Trophoblast cell (in vitro differentiated cells and primary cell): ENCODE measurements around the gene MRPL34. TPM values are rescaled to one million over a fixed set of nuclear protein-coding genes. Genes with fewer than 3 reads are reported as not detected.

Experiments used
- DNase-seq, 2 donors: peaks; one replicate each; pipeline ENCODE4 v3.0.0-alpha.2; 2016
- H2AFZ ChIP-seq: 2 replicates; pipeline ENCODE4 v1.6.1; 2013; ENCODE audit warnings: low read length, moderate library complexity, mild to moderate bottlenecking; ENCODE audit not compliant: insufficient read depth, poor library complexity
- H2AK5ac ChIP-seq: 2 replicates; pipeline ENCODE4 v1.6.1; 2013; ENCODE audit warnings: mild to moderate bottlenecking, low read length
- H2BK120ac ChIP-seq: 2 replicates; pipeline ENCODE4 v1.6.1; 2013; ENCODE audit warnings: low read length, mild to moderate bottlenecking, moderate library complexity; ENCODE audit not compliant: insufficient read depth, poor library complexity
- H2BK12ac ChIP-seq: 2 replicates; pipeline ENCODE4 v1.6.1; 2013; ENCODE audit warnings: mild to moderate bottlenecking, low read length, moderate library complexity
- H2BK5ac ChIP-seq: 2 replicates; pipeline ENCODE4 v1.6.1; 2013; ENCODE audit warnings: low read length, low read depth, moderate library complexity, mild to moderate bottlenecking; ENCODE audit not compliant: poor library complexity
- H3K14ac ChIP-seq: 2 replicates; pipeline ENCODE4 v1.6.1; 2013; ENCODE audit warnings: mild to moderate bottlenecking, low read length
- H3K18ac ChIP-seq: 2 replicates; pipeline ENCODE4 v1.6.1; 2013; ENCODE audit warnings: mild to moderate bottlenecking, low read length
- H3K23ac ChIP-seq: 2 replicates; pipeline ENCODE4 v1.6.1; 2013; ENCODE audit warnings: low read length
- H3K27ac ChIP-seq: 2 replicates; pipeline ENCODE4 v1.5.1; 2013; ENCODE audit warnings: low read depth, mild to moderate bottlenecking, inconsistent platforms, low read length, moderate library complexity
- H3K27me3 ChIP-seq: 2 replicates; pipeline ENCODE4 v1.6.1; 2013; ENCODE audit warnings: inconsistent platforms, mild to moderate bottlenecking, low read length, moderate library complexity; ENCODE audit not compliant: insufficient read depth
- H3K36me3 ChIP-seq, 2 experiments: 1 replicate in 1 of 2; 2 replicates in 1 of 2; pipeline ENCODE4 v1.6.1; 2013; ENCODE audit warnings: low read length in 2 of 2, mild to moderate bottlenecking in 2 of 2, moderate library complexity in 1 of 2; ENCODE audit not compliant: insufficient read depth in 2 of 2, control insufficient read depth in 1 of 2
- H3K4ac ChIP-seq: 2 replicates; pipeline ENCODE4 v1.6.1; 2013; ENCODE audit warnings: low read depth, mild to moderate bottlenecking, low read length, moderate library complexity
- H3K4me1 ChIP-seq, 2 experiments: 1 replicate in 1 of 2; 2 replicates in 1 of 2; pipeline ENCODE4 v1.6.1; 2013; ENCODE audit warnings: low read length in 2 of 2, mild to moderate bottlenecking in 2 of 2, moderate library complexity in 1 of 2; ENCODE audit not compliant: insufficient read depth in 2 of 2, control insufficient read depth in 1 of 2
- H3K4me2 ChIP-seq: 2 replicates; pipeline ENCODE4 v1.6.1; 2013; ENCODE audit warnings: inconsistent platforms, mild to moderate bottlenecking, low read length, moderate library complexity
- H3K4me3 ChIP-seq: 2 replicates; pipeline ENCODE4 v1.5.1; 2013; ENCODE audit warnings: mild to moderate bottlenecking, low read depth, low read length, inconsistent platforms
- H3K79me1 ChIP-seq: one replicate; pipeline ENCODE4 v1.6.1; 2013; ENCODE audit warnings: low read length
- H3K79me2 ChIP-seq: 2 replicates; pipeline ENCODE4 v1.6.1; 2013; ENCODE audit warnings: low read length, mild to moderate bottlenecking; ENCODE audit not compliant: control insufficient read depth, insufficient read depth, poor library complexity
- H3K9ac ChIP-seq: 2 replicates; pipeline ENCODE4 v1.6.1; 2013; ENCODE audit warnings: mild to moderate bottlenecking, low read length
- H3K9me3 ChIP-seq: 2 replicates; pipeline ENCODE4 v1.6.1; 2013; ENCODE audit warnings: low read depth, mild to moderate bottlenecking, control low read depth, inconsistent platforms, low read length; ENCODE audit not compliant: insufficient read depth
- H4K12ac ChIP-seq: 2 replicates; pipeline ENCODE4 v1.6.1; 2013; ENCODE audit warnings: low read depth, mild to moderate bottlenecking, low read length, moderate library complexity
- H4K8ac ChIP-seq: 2 replicates; pipeline ENCODE4 v1.6.1; 2013; ENCODE audit warnings: low read depth, mild to moderate bottlenecking, low read length, moderate library complexity
- H4K91ac ChIP-seq: one replicate; pipeline ENCODE4 v1.6.1; 2013; ENCODE audit warnings: low read depth, mild to moderate bottlenecking, low read length, moderate library complexity
- WGBS: extraction: QIAGEN DNeasy Blood & Tissue Kit; methylation state at CpG from one replicate; pipeline ENCODE4 v1.1.7; 2013; ENCODE audit warnings: missing lambda C conversion rate; ENCODE audit not compliant: insufficient read length, insufficient coverage; ENCODE audit errors: extremely low coverage; 5-methylcytosine and 5-hydroxymethylcytosine counted together
- polyA plus RNA-seq: library from polyadenylated mRNA; stranded (reverse); fragments of 200-250 nt; gene quantifications from 2 replicates; pipeline ENCODE4 v1.2.3, GENCODE V29; 2013

Gene MRPL34
- 62.8 and 66.5 TPM in 2 replicates for polyA plus RNA-seq

DNA sequence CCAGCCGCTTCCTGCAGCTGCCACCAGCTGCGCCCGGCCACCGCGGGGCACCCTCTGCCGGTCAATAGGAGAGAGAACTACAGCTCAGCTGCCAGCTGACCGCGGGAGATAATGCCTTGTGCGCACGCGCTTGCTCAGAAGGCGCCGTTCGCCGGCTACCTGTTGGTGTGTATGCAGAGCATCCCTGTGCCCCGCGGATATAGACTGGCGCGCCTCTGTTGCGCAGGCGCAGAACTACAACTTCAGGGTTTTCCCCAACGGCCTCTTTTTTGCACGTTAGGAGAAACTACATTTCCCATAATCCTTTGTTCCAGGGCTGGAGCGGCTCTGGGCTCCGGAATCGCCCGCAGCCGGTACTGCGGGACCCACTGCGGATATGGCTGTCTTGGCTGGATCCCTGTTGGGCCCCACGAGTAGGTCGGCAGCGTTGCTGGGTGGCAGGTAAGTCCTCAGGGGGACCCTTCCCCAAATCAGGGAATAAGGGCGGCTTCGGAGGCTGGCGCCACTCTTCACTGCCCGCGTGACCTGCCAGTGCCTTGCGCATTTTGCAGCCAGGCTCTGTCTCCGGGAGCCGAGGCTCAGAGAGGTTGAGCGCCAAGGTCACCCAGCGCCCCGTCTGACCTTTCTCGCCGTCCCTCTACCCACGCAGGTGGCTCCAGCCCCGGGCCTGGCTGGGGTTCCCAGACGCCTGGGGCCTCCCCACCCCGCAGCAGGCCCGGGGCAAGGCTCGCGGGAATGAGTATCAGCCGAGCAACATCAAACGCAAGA lies at the start of gene MRPL34:
TSS of gene MRPL34 (plus strand) at position 356 of the 768 bp plus-strand sequence. CDS start at position 377, 21 bp downstream.
- H3K9ac ChIP-seq: peak within 1 kb of the TSS; percentile 75
- peaks cover 34% of the 10 kb centered on the region for H3K79me1 ChIP-seq
- peak within 1 kb of the TSS; percentile 42 for H3K4ac ChIP-seq
- H3K4me1 ChIP-seq: peaks cover 30 to 39% of the 10 kb centered on the region in 2 experiments
- WGBS: no CpG with 5 or more reads among the region's 55 CpGs
- peak within 1 kb of the TSS; percentile 79 for H4K12ac ChIP-seq
- no peaks in the 10 kb centered on the region for H3K27me3 ChIP-seq
- H4K91ac ChIP-seq: peak within 1 kb of the TSS; percentile 83
- H3K4me3 ChIP-seq: peak within 1 kb of the TSS; percentile 83
- peak within 1 kb of the TSS; percentile 89 for H2AFZ ChIP-seq
- H3K27ac ChIP-seq: peak within 1 kb of the TSS; percentile 76
- H2BK5ac ChIP-seq: peak within 1 kb of the TSS; percentile 77
- H2BK12ac ChIP-seq: peak within 1 kb of the TSS; percentile 37
- DNase-seq: peak; percentile 100
- no peak within 1 kb of the TSS for H3K23ac ChIP-seq
- peak within 1 kb of the TSS; percentile 58 for H3K18ac ChIP-seq
- H3K4me2 ChIP-seq: peak within 1 kb of the TSS; percentile 81
- no peaks in the 10 kb centered on the region for H3K9me3 ChIP-seq
- H2AK5ac ChIP-seq: peak within 1 kb of the TSS; percentile 76
- peak within 1 kb of the TSS; percentile 69 for H3K14ac ChIP-seq
- H3K79me2 ChIP-seq: peaks cover 23% of the 10 kb centered on the region
- H3K36me3 ChIP-seq: peaks cover 8 to 9% of the 10 kb centered on the region in 2 experiments
- peak within 1 kb of the TSS; percentile 69 for H2BK120ac ChIP-seq
- peak within 1 kb of the TSS; percentile 80 for H4K8ac ChIP-seq

DNA sequence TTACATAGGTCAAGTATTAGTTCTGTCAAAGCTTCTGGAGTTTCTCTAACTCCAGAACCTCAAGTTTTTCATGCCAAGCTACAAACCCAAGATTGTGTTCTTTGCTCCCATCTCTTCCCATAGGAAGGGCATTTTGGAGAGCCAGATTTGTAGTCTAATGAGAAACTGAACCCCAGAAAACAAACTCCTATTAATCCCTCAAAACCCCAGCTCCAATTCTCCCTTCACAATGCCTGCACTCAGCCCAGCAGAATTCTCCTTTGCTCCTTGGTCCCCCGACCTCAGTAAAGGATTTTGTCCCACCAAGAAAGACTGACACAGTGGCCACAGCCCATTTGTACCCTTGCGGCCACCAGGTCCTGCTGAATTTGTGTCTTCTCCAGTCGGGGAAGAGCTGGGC lies 49.5 kb upstream of the MRPL34 start:
- no CpG with 5 or more reads among the region's 3 CpGs for WGBS

DNA sequence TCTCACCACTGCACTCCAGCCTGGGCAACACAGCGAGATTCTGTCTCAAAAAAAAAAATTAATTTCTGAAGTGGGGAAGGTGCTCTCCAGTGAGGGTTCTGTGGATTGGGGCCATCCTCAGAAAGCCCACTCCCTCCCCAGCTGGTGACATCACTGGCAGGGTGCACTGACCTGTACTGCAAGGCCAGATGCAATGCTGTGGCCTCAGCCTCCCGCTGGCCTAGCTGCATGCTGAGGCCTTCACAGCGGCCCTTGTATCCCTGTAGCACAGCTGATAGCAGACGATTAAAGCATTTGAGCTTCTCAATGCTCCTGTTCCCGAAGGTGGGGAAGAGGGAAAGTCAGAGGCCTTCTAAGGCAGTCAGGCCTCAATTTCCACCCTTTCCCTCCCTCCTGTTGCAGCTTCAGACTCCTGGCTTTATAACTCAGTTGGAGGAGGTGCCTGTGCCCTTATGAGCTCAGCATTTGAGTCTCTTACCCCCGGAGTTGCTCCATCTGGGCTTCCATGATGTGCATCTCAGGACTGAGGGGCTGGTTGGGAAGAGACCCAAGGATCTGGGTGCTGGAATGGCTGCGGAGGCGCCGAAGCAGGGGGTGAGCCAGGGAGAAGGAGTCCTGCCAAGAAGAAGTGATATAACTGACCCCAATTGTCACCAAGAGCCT lies 46.4 kb upstream of the MRPL34 start:
- no peak overlapping the region for H2BK120ac ChIP-seq
- H4K8ac ChIP-seq: no peak overlapping the region
- H3K4me3 ChIP-seq: no peak overlapping the region
- peaks cover 9% of the 10 kb centered on the region for H3K9me3 ChIP-seq
- H2BK5ac ChIP-seq: no peak overlapping the region
- no peak overlapping the region for H3K27ac ChIP-seq
- H2AFZ ChIP-seq: no peak overlapping the region
- no peak overlapping the region for H4K91ac ChIP-seq
- H3K23ac ChIP-seq: no peak overlapping the region
- no peak overlapping the region for H2BK12ac ChIP-seq
- H3K79me1 ChIP-seq: peaks cover 12% of the 10 kb centered on the region
- DNase-seq: no peak
- no CpG with 5 or more reads among the region's 9 CpGs for WGBS
- no peak overlapping the region for H3K18ac ChIP-seq
- H3K4me1 ChIP-seq: peaks cover 4 to 8% of the 10 kb centered on the region in 2 experiments
- H2AK5ac ChIP-seq: no peak overlapping the region
- no peak overlapping the region for H3K4ac ChIP-seq
- H3K9ac ChIP-seq: no peak overlapping the region
- H3K79me2 ChIP-seq: no peaks in the 10 kb centered on the region
- peaks cover 8 to 11% of the 10 kb centered on the region in 2 experiments for H3K36me3 ChIP-seq
- H4K12ac ChIP-seq: no peak overlapping the region
- H3K27me3 ChIP-seq: no peaks in the 10 kb centered on the region
- H3K4me2 ChIP-seq: no peak overlapping the region
- no peak overlapping the region for H3K14ac ChIP-seq

More for the DNA sequence above, 49.5 kb upstream of the MRPL34 start:
- H4K12ac ChIP-seq: no peak overlapping the region
- H3K27me3 ChIP-seq: no peaks in the 10 kb centered on the region
- H3K79me2 ChIP-seq: no peaks in the 10 kb centered on the region
- H3K4me3 ChIP-seq: no peak overlapping the region
- H3K23ac ChIP-seq: no peak overlapping the region
- H2AFZ ChIP-seq: no peak overlapping the region
- H3K27ac ChIP-seq: no peak overlapping the region
- H2BK12ac ChIP-seq: no peak overlapping the region
- no peak overlapping the region for H3K18ac ChIP-seq
- H3K4me2 ChIP-seq: no peak overlapping the region
- peaks cover 8 to 11% of the 10 kb centered on the region in 2 experiments for H3K36me3 ChIP-seq
- H4K91ac ChIP-seq: peak overlapping the region; percentile 4
- H3K79me1 ChIP-seq: peaks cover 5% of the 10 kb centered on the region
- H2BK120ac ChIP-seq: no peak overlapping the region
- H3K4ac ChIP-seq: no peak overlapping the region
- H4K8ac ChIP-seq: no peak overlapping the region
- no peak overlapping the region for H2AK5ac ChIP-seq
- DNase-seq: no peak
- no peak overlapping the region for H3K9ac ChIP-seq
- peaks cover 9% of the 10 kb centered on the region for H3K9me3 ChIP-seq
- peaks cover 0 to 8% of the 10 kb centered on the region in 2 experiments for H3K4me1 ChIP-seq
- no peak overlapping the region for H2BK5ac ChIP-seq
- no peak overlapping the region for H3K14ac ChIP-seq

DNA sequence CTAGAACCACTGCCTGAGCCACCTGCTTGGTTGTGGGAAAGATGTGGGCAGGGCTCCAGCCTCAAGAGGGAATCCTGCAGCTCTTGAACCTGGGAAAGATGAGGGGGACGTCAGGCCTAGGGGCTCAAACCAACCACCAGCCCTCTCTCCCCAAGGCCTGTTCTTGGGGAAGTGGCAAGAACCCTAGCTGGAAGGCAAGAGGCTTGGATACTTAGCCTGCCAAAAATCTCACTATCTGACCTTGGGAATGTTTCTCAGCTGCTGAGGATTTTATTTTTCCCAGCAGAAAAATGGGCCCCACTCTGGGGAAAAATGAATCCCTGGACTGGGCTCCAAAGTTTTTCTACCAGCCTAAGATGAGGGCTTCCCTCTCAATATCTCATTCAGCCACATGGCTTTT lies 45.7 kb upstream of the MRPL34 start:
- Histone ChIP-seq H4K91ac (no peak overlapping the region), H3K4me1 (peaks cover 10 to 11% of the 10 kb centered on the region in 2 experiments), H3K79me2 (no peaks in the 10 kb centered on the region), H3K9me3 (peaks cover 9% of the 10 kb centered on the region), H2AFZ (no peak overlapping the region), H3K18ac (no peak overlapping the region), H2BK5ac (no peak overlapping the region), H3K4me2 (no peak overlapping the region), H3K4ac (no peak overlapping the region), H2BK12ac (no peak overlapping the region), H4K12ac (no peak overlapping the region), H3K4me3 (no peak overlapping the region), H3K23ac (no peak overlapping the region), H3K27me3 (no peaks in the 10 kb centered on the region), H2AK5ac (no peak overlapping the region), H3K9ac (no peak overlapping the region), H3K36me3 (peaks cover 8 to 11% of the 10 kb centered on the region in 2 experiments), H3K14ac (no peak overlapping the region), H2BK120ac (no peak overlapping the region), H3K27ac (no peak overlapping the region), H4K8ac (no peak overlapping the region), H3K79me1 (peaks cover 17% of the 10 kb centered on the region)
- DNase-seq: no peak
- WGBS: no CpG with 5 or more reads among the region's 1 CpG
